ENCODE measurements around the gene NAALADL2. TPM values are rescaled to one million over a fixed set of nuclear protein-coding genes. Genes with fewer than 3 reads are reported as not detected.
"Not testable (repeated sequence)": the region's sequence is repeated elsewhere in the genome, so short reads cannot be mapped to it uniquely, and the experiment has no call there.

NAALADL2 gene
- polyA plus RNA-seq, 1 donor, result 5.9 TPM

GRCh38 chr3:175357758-175358157 is 498.6 kb downstream of the NAALADL2 start:
- DNase-seq (ENCODE audit: low read depth), result no peak

DNA sequence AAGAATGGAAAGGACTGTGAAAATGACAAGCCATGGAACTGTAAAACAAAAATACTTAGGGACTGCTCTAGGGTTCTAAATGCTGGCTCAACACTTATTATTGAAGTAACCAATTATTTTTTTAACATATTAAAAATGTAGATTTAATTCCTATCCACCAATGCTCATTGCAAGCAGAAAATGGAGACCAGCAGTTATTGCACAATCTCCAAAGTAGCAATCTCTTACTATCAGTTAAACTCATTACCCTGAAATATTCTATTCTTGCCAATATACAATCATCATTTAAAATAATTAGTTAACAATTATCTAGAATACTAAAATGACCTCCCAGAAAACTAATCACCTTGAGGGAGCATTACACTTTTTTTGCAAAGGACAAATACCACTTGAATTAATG is 499.8 kb downstream of the NAALADL2 start:
- DNase-seq (ENCODE audit: low read depth), result no peak

GRCh38 chr3:175370426-175370825 is 511.3 kb downstream of the NAALADL2 start:
- DNase-seq (ENCODE audit: low read depth), result not testable (repeated sequence)

DNA sequence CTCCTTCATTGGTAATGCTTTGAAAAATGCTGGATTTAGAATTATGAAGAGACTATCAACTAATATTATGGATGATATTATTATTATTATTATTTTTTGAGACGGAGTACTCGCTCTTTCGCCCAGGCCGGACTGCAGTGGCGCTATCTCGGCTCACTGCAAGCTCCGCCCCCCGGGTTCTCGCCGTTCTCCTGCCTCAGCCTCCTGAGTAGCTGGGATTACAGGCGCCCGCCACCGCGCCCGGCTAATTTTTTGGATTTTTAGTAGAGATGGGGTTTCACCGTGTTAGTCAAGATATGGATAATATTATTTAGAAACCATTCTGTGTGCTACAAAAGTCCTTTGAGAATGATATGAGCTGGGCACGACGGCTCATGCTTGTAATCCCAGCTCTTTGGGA is 512.1 kb downstream of the NAALADL2 start:
- DNase-seq (ENCODE audit: low read depth), result not testable (repeated sequence)

GRCh38 chr3:175374705-175375104 is 515.6 kb downstream of the NAALADL2 start:
- DNase-seq (ENCODE audit: low read depth), result no peak

- no peak for DNase-seq (ENCODE audit: low read depth)
These were observed 519.2 kb downstream of the NAALADL2 start for GRCh38 chr3:175378348-175378747.

GRCh38 chr3:175381685-175382084 is 522.6 kb downstream of the NAALADL2 start:
- no peak for DNase-seq (ENCODE audit: low read depth)

DNA sequence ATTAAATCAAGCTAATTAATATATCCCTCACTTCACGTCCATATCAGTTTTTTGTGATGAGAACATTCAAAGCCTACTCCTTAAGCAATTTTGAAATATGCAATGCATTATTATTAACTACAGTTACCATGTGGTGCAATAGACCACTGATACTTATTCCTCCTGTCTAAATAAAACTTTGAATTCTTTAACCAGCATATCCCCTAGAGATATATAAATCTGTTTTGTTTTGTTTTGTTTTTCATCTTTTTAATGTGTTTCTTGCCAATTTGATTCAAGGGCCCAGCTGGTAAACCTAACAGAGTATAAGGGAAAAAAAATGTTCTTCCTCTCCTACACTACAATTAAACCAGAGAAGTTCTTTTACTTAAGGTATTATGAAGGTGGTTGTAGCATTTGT is 524.2 kb downstream of the NAALADL2 start:
- DNase-seq (ENCODE audit: low read depth), result no peak

DNA sequence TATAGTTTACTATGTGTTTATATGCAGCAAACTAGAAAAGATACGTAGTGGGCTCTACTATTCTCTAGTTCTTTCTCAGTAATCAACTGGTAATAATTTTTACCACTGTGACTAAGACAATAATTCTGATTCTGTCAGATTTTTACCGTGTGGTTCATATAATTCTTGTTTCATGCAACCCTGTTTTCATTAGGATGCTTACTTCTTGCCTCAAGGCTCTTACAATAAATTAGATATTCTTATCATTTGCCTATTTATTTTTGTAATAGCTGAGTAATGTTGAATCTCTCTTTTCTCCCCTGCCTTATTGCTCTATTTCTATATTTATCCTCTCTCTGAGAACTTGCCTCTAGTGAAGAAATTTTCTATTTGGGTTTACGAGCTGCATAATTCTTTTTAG is 524.7 kb downstream of the NAALADL2 start:
- no peak for DNase-seq (ENCODE audit: low read depth)

DNA sequence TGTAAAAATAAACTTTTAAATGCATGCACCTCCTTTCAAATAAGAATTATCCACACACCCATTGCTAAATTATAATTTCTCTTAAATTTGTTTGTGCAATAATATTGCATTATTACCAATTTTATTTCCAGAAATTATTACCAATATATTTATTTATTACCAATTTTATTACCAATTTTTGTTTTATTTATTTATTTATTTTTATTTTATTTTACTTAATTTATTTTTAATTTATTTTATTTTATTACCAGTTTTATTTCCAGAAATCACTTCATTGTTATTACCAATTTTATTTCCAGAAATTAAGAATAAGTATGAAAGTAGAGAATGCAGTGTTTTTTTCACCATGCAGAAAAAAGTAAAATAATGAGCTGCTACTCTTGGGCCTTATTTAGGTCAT is 525.4 kb downstream of the NAALADL2 start:
- DNase-seq (ENCODE audit: low read depth), result no peak

- no peak for DNase-seq (ENCODE audit: low read depth)
These were observed 527.5 kb downstream of the NAALADL2 start for GRCh38 chr3:175386630-175387029.

DNA sequence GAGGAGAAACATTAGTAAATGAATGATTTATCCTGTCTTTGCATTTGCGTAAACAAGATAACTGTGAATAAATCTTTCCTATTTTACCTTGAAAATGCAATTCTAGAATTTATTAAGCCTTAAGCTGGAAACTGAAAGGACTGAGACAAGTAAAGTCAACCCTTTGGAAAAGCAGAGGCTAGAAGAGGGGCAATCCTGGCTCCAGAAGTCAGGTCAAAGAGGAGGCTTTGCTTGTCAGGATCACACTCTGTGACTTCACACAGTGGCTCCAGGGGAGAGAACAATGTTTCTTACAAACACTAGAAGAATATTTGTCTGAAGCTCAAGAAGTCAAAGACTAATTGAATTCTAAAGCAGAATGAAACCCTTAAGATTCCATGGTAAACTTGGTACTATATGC is 530.4 kb downstream of the NAALADL2 start:
- DNase-seq (ENCODE audit: low read depth), result no peak

- no peak for DNase-seq (ENCODE audit: low read depth)
These were observed 532.5 kb downstream of the NAALADL2 start for GRCh38 chr3:175391601-175392000.

DNA sequence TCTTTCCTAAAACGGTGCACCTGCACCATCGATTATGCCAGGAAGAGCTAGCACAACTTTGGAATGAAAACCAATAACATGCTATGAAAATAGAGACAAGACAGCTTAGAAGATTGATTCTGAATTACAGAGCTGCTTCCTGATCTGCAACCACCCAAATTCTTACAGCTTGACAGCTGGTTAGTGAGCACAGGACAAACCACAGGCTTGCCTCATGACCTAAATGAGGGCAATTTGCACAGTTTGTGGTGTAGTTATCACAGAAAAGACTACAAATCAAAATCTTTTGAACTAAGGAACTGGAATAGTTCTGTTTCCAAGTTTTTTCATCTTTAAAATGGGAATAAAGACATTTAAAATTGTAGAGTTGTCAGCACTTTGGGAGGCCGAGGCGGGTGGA is 533.5 kb downstream of the NAALADL2 start:
- DNase-seq (ENCODE audit: low read depth), result no peak

DNA sequence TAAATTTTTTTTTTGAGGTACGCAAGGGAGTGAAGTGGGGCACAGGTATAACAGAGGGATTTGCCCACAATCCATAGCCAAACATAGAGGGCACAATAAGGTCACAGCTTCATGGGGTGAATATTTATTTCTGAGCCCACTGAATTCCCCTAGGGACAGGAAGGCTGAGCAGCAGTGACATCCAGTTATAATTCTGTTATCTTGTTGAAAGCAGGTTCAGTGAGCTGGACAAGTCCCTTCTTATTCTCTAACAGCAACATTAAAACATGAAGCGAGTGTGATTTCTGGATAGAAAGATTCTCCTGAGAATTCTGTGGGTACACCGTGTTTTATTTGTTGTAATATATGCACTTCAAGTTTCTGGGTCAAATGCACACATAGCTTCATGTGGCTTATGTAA is 538.2 kb downstream of the NAALADL2 start:
- DNase-seq (ENCODE audit: low read depth), result no peak

GRCh38 chr3:175398676-175399075 is 539.5 kb downstream of the NAALADL2 start:
- DNase-seq (ENCODE audit: low read depth), result no peak

DNA sequence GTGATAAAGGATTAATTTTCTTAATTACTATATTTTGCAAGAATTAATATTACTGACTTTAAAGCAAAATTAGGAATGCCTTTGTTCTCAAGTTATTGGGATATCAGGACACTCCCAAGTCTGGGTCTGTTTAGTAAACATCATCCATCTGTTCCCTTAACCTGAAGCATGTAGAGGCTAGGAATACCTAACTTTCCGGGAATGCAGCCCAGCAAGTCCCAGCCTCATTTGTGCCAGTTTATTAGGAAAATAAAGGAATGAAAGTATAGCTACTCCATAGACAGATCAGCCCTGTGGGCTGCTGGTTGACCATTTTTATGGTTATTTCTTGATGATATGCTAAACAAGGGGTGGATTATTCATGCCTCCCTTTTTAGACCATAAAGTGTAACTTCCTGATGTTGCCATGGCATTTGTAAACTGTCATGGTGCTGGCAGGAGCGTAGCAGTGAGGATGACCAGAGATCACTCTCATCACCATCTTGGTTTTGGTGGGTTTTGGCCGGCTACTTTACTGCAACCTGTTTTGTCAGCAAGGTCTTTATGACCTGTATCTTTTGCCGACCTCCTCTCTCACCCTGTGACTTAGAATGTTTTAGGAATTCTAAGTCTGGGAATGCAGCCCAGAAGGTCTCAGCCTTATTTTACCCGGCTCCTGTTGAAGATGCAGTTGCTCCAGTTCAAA is 540.2 kb downstream of the NAALADL2 start:
- DNase-seq (ENCODE audit: low read depth), result no peak

GRCh38 chr3:175404027-175404426 is 544.9 kb downstream of the NAALADL2 start:
- DNase-seq (ENCODE audit: low read depth), result peak; percentile 52

GRCh38 chr3:175404621-175405020 is 545.5 kb downstream of the NAALADL2 start:
- peak; percentile 54 for DNase-seq (ENCODE audit: low read depth)

GRCh38 chr3:175410251-175410650 is 551.1 kb downstream of the NAALADL2 start:
- no peak for DNase-seq (ENCODE audit: low read depth)

- DNase-seq (ENCODE audit: low read depth), result no peak
These were observed 552.3 kb downstream of the NAALADL2 start for GRCh38 chr3:175411405-175411804.

GRCh38 chr3:175411946-175412345 is 552.8 kb downstream of the NAALADL2 start:
- DNase-seq (ENCODE audit: low read depth), result no peak

GRCh38 chr3:175413926-175414325 is 554.8 kb downstream of the NAALADL2 start:
- DNase-seq (ENCODE audit: low read depth), result no peak

GRCh38 chr3:175416600-175416999 is 557.5 kb downstream of the NAALADL2 start:
- DNase-seq (ENCODE audit: low read depth), result no peak

All from forelimb muscle (tissue), 1 donor.